H9 (cell line): ENCODE data around the gene TPRN. TPM values are rescaled to one million over a fixed set of nuclear protein-coding genes. Genes with fewer than 3 reads are reported as not detected.

Experiments
- DNase-seq: peaks from one replicate; pipeline ENCODE4 v3.0.0-alpha.2; 2017
- H2AFZ ChIP-seq: one replicate; pipeline ENCODE4 v1.6.1; 2013; ENCODE audit warnings: mild to moderate bottlenecking, low read length, control low read depth, moderate library complexity
- H2AK5ac ChIP-seq: 2 replicates; pipeline ENCODE4 v1.6.1; 2013; ENCODE audit warnings: low read length, control low read depth, mixed read lengths; ENCODE audit not compliant: insufficient read length
- H2BK120ac ChIP-seq: one replicate; pipeline ENCODE4 v1.6.1; 2013; ENCODE audit warnings: low read depth, mild to moderate bottlenecking, low read length, control low read depth, inconsistent platforms; ENCODE audit not compliant: poor library complexity, severe bottlenecking
- H2BK12ac ChIP-seq: 2 replicates; pipeline ENCODE4 v1.6.1; 2013; ENCODE audit warnings: low read length, control low read depth, mixed read lengths, low read depth; ENCODE audit not compliant: insufficient read length
- H2BK15ac ChIP-seq: 2 replicates; pipeline ENCODE4 v1.6.1; 2013; ENCODE audit warnings: low read depth, low read length, control low read depth
- H2BK20ac ChIP-seq: one replicate; pipeline ENCODE4 v1.6.1; 2013; ENCODE audit warnings: low read depth, mild to moderate bottlenecking, low read length, control low read depth, inconsistent platforms; ENCODE audit not compliant: poor library complexity, severe bottlenecking
- H2BK5ac ChIP-seq: 2 replicates; pipeline ENCODE4 v1.6.1; 2013; ENCODE audit warnings: low read length, control low read depth, mixed read lengths; ENCODE audit not compliant: insufficient read length
- H3K14ac ChIP-seq: 2 replicates; pipeline ENCODE4 v1.6.1; 2013; ENCODE audit warnings: low read length, control low read depth; ENCODE audit not compliant: insufficient read depth
- H3K18ac ChIP-seq: 2 replicates; pipeline ENCODE4 v1.6.1; 2013; ENCODE audit warnings: low read depth, mild to moderate bottlenecking, mixed read lengths, low read length, control low read depth; ENCODE audit not compliant: insufficient read length
- H3K23ac ChIP-seq: 2 replicates; pipeline ENCODE4 v1.6.1; 2013; ENCODE audit warnings: low read length, control low read depth, mixed read lengths, low read depth; ENCODE audit not compliant: insufficient read length
- H3K23me2 ChIP-seq: 2 replicates; pipeline ENCODE4 v1.6.1; 2013; ENCODE audit warnings: low read depth, mild to moderate bottlenecking, mixed read lengths, low read length, control low read depth; ENCODE audit not compliant: insufficient read length, poor library complexity, severe bottlenecking
- H3K27ac ChIP-seq: 2 replicates; pipeline ENCODE4 v1.5.1; 2013; ENCODE audit warnings: low read length, control low read depth, mixed read lengths, low read depth; ENCODE audit not compliant: insufficient read length
- H3K27me3 ChIP-seq: 2 replicates; pipeline ENCODE4 v1.6.1; 2013; ENCODE audit warnings: low read length, control low read depth, inconsistent platforms; ENCODE audit not compliant: insufficient read depth
- H3K4ac ChIP-seq: 2 replicates; pipeline ENCODE4 v1.6.1; 2013; ENCODE audit warnings: low read depth, mild to moderate bottlenecking, control low read depth, inconsistent platforms, low read length, moderate library complexity
- H3K4me1 ChIP-seq: 2 replicates; pipeline ENCODE4 v1.6.1; 2013; ENCODE audit warnings: low read length, control low read depth, inconsistent platforms; ENCODE audit not compliant: insufficient read depth
- H3K4me2 ChIP-seq: 2 replicates; pipeline ENCODE4 v1.6.1; 2013; ENCODE audit warnings: low read length, control low read depth, mixed read lengths; ENCODE audit not compliant: insufficient read length, insufficient read depth
- H3K56ac ChIP-seq: 2 replicates; pipeline ENCODE4 v1.6.1; 2013; ENCODE audit warnings: low read depth, mild to moderate bottlenecking, mixed read lengths, low read length, control low read depth; ENCODE audit not compliant: insufficient read length
- H3K79me1 ChIP-seq: 2 replicates; pipeline ENCODE4 v1.6.1; 2013; ENCODE audit warnings: low read depth, mild to moderate bottlenecking, moderate library complexity, low read length, control low read depth, inconsistent platforms; ENCODE audit not compliant: insufficient read depth, poor library complexity, severe bottlenecking
- H3K79me2 ChIP-seq: 2 replicates; pipeline ENCODE4 v1.6.1; 2013; ENCODE audit warnings: low read length, control low read depth, inconsistent platforms; ENCODE audit not compliant: insufficient read depth
- H3K9ac ChIP-seq: 2 replicates; pipeline ENCODE4 v1.6.1; 2013; ENCODE audit warnings: low read length, control low read depth, mixed read lengths; ENCODE audit not compliant: insufficient read length; ENCODE audit errors: extremely low read depth
- H3K9me3 ChIP-seq: one replicate; pipeline ENCODE4 v1.6.1; 2013; ENCODE audit warnings: low read depth, low read length, inconsistent platforms; ENCODE audit not compliant: control insufficient read depth
- H3T11ph ChIP-seq: one replicate; pipeline ENCODE4 v1.6.1; 2013; ENCODE audit warnings: mild to moderate bottlenecking, low read length, control low read depth, inconsistent platforms
- H4K20me1 ChIP-seq: one replicate; pipeline ENCODE4 v1.6.1; 2013; ENCODE audit not compliant: control insufficient read depth, insufficient read length, insufficient read depth
- H4K5ac ChIP-seq: 2 replicates; pipeline ENCODE4 v1.6.1; 2013; ENCODE audit warnings: low read depth, mild to moderate bottlenecking, mixed read lengths, low read length, control low read depth; ENCODE audit not compliant: insufficient read length
- H4K8ac ChIP-seq: replicated peaks from 2 replicates; pipeline ENCODE4 v1.6.1; 2013; ENCODE audit warnings: low read length, control low read depth, mixed read lengths, low read depth; ENCODE audit not compliant: insufficient read length
- H4K91ac ChIP-seq: 2 replicates; pipeline ENCODE4 v1.6.1; 2013; ENCODE audit warnings: low read depth, mild to moderate bottlenecking, moderate library complexity, mixed read lengths, low read length, control low read depth; ENCODE audit not compliant: insufficient read length
- H3K27ac Mint-ChIP-seq, 3 experiments: 2 replicates in 2 of 3; 3 replicates in 1 of 3; pipeline ENCODE4 v1.8.0; 2020 to 2021; ENCODE audit warnings: mixed read lengths in 3 of 3, mild to moderate bottlenecking in 1 of 3, moderate library complexity in 1 of 3
- H3K27me3 Mint-ChIP-seq: 2 replicates; pipeline ENCODE4 v1.8.0; 2021; ENCODE audit warnings: low read depth, mild to moderate bottlenecking, moderate library complexity, mixed read lengths
- H3K36me3 Mint-ChIP-seq, 3 experiments: 2 replicates in 2 of 3; 3 replicates in 1 of 3; pipeline ENCODE4 v1.8.0; 2020 to 2021; ENCODE audit warnings: low read depth in 3 of 3, mixed read lengths in 3 of 3; ENCODE audit not compliant: insufficient read depth in 1 of 3
- H3K4me1 Mint-ChIP-seq, 2 experiments: 2 replicates each; pipeline ENCODE4 v1.8.0; 2020; ENCODE audit warnings: mixed read lengths in 2 of 2
- H3K4me3 Mint-ChIP-seq, 2 experiments: 2 replicates in 1 of 2; 3 replicates in 1 of 2; pipeline ENCODE4 v1.8.0; 2020 to 2021; ENCODE audit warnings: mild to moderate bottlenecking in 2 of 2, mixed read lengths in 2 of 2, moderate library complexity in 1 of 2
- H3K9me3 Mint-ChIP-seq, 2 experiments: 2 replicates in 1 of 2; 3 replicates in 1 of 2; pipeline ENCODE4 v1.8.0; 2020; ENCODE audit warnings: mild to moderate bottlenecking in 2 of 2, mixed read lengths in 2 of 2, moderate library complexity in 1 of 2
- CTCF ChIP-seq: fragments of 200-600 bp; sonication (generic); conservative IDR thresholded peaks from 3 replicates; pipeline ENCODE4 v1.8.0; 2021; ENCODE audit warnings: antibody characterized with exemption, mild to moderate bottlenecking
- WGBS: extraction: QIAGEN DNeasy Blood & Tissue Kit; methylation state at CpG from one replicate; pipeline ENCODE4 v1.1.7; 2013; ENCODE audit warnings: missing lambda C conversion rate, low lambda C conversion rate, mixed read lengths; ENCODE audit not compliant: insufficient read length; ENCODE audit errors: extremely low coverage; 5-methylcytosine and 5-hydroxymethylcytosine counted together
- total RNA-seq: library from RNA; stranded (reverse); gene quantifications from 2 replicates; pipeline ENCODE4 v1.2.1, GENCODE V29; 2021

Gene TPRN
- total RNA-seq, 1 experiment from 2014 or later: 30.7 TPM

DNA sequence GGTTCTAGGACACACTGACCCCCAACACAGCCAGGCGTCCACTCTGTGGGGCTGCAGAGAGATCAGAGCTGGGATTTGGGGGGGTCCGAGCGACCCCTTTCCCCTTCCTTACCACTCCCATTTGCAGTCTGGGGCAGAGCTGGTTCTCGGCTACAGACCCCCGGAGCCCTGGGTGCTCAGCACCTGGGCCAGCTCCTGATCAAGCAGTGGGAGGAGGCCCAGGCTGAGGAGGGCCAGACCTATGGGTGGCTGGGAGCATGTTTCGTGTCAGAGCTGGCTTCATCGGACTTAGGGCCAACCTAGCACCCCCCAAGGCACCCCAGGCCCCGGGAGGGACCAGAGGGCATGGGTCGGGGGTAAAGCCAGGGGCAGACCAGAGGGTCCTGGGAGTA, 54.0 kb downstream of the TPRN start:
- Mint-ChIP-seq H3K27ac (no peak overlapping the region), H3K4me3 (no peak overlapping the region), H3K9me3 (no peaks in the 10 kb centered on the region; a peak in 2 of 5 replicates), H3K27me3 (peaks cover 54% of the 10 kb centered on the region), H3K4me1 (peaks cover 0 to 11% of the 10 kb centered on the region in 2 experiments; a peak in 2 of 4 replicates), H3K36me3 (no peaks in the 10 kb centered on the region)
- no CpG with 5 or more reads among the region's 9 CpGs for WGBS
- no peak overlapping the region for H2BK15ac ChIP-seq
- H3K9ac ChIP-seq: no peak overlapping the region
- H3K14ac ChIP-seq: no peak overlapping the region
- no peaks in the 10 kb centered on the region for H3K79me1 ChIP-seq
- H2BK20ac ChIP-seq: no peak overlapping the region
- no peak overlapping the region for H3K18ac ChIP-seq
- no peak overlapping the region for H2BK5ac ChIP-seq
- no peak for DNase-seq
- no peak overlapping the region for H2BK120ac ChIP-seq
- H4K20me1 ChIP-seq: no peaks in the 10 kb centered on the region
- no peaks in the 10 kb centered on the region for H3K23me2 ChIP-seq
- H3K4me2 ChIP-seq: no peak overlapping the region
- no peak for TF ChIP-seq CTCF
- no peak overlapping the region for H2AK5ac ChIP-seq
- no peaks in the 10 kb centered on the region; the same call in 1 of the 2 replicates for H3K4me1 ChIP-seq
- H3K27me3 ChIP-seq: no peaks in the 10 kb centered on the region; the same call in 1 of the 2 replicates
- no peak overlapping the region for H3K27ac ChIP-seq
- no peak overlapping the region for H4K91ac ChIP-seq
- no peak overlapping the region for H3K4ac ChIP-seq
- H2AFZ ChIP-seq: no peak overlapping the region
- H3T11ph ChIP-seq: no peak overlapping the region
- H3K23ac ChIP-seq: no peak overlapping the region
- H3K9me3 ChIP-seq: no peaks in the 10 kb centered on the region
- no peak overlapping the region for H2BK12ac ChIP-seq
- H3K79me2 ChIP-seq: no peaks in the 10 kb centered on the region
- H4K8ac ChIP-seq: no peak overlapping the region
- H4K5ac ChIP-seq: no peak overlapping the region
- H3K56ac ChIP-seq: no peak overlapping the region
